A673 (cell line): ENCODE data around the gene SRD5A3.

Experiments used
- EZH2 ChIP-seq: fragments of 200-600 bp; sonication (generic); IDR thresholded peaks from 2 replicates; pipeline ENCODE4 v1.6.1; 2017; ENCODE audit warnings: borderline replicate concordance, low read depth, mild to moderate bottlenecking, mixed read lengths, antibody characterized with exemption, low read length; ENCODE audit not compliant: poor library complexity, severe bottlenecking
- TF ChIP-seq, protein P1 (sequence below): fragments of 300-800, 200-600 bp; sonication (generic); conservative IDR thresholded peaks from 2 replicates; pipeline ENCODE4 v1.5.1; 2017; ENCODE audit warnings: low read depth, mild to moderate bottlenecking, antibody characterized with exemption, low read length, moderate library complexity, mixed read lengths

DNA sequence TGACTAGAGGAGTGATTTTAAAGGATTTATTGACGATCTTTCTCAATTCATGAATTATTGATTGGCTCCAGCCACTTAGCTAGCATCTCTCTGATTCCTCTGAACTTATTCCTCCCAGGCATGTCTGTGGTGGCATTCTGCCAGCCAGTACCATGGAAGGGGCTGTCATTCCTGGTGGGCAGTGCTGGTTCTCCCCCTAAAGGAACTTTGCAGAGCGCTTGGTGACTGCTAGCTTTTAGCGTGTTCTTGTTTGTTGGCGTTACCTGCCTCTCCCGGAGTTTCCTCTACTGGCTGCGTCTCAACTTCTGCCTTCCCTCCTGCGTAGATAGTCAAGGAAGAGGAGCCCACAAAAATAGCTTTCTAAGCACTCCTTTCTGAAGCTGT, 19.3 kb downstream of the SRD5A3 start:
- TF ChIP-seq EZH2, result no peak
- TF ChIP-seq, protein P1, sequence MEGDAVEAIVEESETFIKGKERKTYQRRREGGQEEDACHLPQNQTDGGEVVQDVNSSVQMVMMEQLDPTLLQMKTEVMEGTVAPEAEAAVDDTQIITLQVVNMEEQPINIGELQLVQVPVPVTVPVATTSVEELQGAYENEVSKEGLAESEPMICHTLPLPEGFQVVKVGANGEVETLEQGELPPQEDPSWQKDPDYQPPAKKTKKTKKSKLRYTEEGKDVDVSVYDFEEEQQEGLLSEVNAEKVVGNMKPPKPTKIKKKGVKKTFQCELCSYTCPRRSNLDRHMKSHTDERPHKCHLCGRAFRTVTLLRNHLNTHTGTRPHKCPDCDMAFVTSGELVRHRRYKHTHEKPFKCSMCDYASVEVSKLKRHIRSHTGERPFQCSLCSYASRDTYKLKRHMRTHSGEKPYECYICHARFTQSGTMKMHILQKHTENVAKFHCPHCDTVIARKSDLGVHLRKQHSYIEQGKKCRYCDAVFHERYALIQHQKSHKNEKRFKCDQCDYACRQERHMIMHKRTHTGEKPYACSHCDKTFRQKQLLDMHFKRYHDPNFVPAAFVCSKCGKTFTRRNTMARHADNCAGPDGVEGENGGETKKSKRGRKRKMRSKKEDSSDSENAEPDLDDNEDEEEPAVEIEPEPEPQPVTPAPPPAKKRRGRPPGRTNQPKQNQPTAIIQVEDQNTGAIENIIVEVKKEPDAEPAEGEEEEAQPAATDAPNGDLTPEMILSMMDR, result no peak
